Neural cell (in vitro differentiated cells): Measurements from ENCODE around the gene JMJD6.
"Not testable (repeated sequence)": the region's sequence is repeated elsewhere in the genome, so short reads cannot be mapped to it uniquely, and the experiment has no call there.

Experiments
- CTCF ChIP-seq: fragments of 450-650 bp; IDR thresholded peaks from 2 replicates; pipeline ENCODE4 v1.5.1; 2014; ENCODE audit warnings: antibody characterized with exemption, mild to moderate bottlenecking, moderate library complexity; ENCODE audit not compliant: poor library complexity, severe bottlenecking
- EP300 ChIP-seq: fragments of 450-650 bp; conservative IDR thresholded peaks from 2 replicates; pipeline ENCODE4 v1.6.1; 2014; ENCODE audit warnings: antibody characterized with exemption, mild to moderate bottlenecking, moderate library complexity; ENCODE audit not compliant: poor library complexity, severe bottlenecking
- POLR2AphosphoS5 ChIP-seq: IDR thresholded peaks from 2 replicates; pipeline ENCODE4 v1.6.1; 2012
- REST ChIP-seq: IDR thresholded peaks from 2 replicates; pipeline ENCODE4 v1.6.1; 2012; ENCODE audit warnings: borderline replicate concordance
- TAF1 ChIP-seq: IDR thresholded peaks from 2 replicates; pipeline ENCODE4 v1.6.1; 2012; ENCODE audit warnings: low read depth

GRCh38 chr17:76745785-76746184, 19.4 kb upstream of the JMJD6 start:
- TF ChIP-seq CTCF, POLR2AphosphoS5, EP300, TAF1, REST: not testable (repeated sequence)
